Fibroblast of pulmonary artery (primary cell): Measurements from ENCODE around the gene MYT1.
"Not testable (repeated sequence)": the region's sequence is repeated elsewhere in the genome, so short reads cannot be mapped to it uniquely, and the experiment has no call there.

ENCODE experiments used
- DNase-seq: peaks from one replicate; pipeline ENCODE4 v3.0.0-alpha.2; 2010; ENCODE audit warnings: low read depth
- H3K4me3 ChIP-seq: replicated peaks from 2 replicates; pipeline ENCODE4 v1.5.1; 2011; ENCODE audit warnings: low read depth, mild to moderate bottlenecking, control low read depth, low read length, moderate library complexity
- CTCF ChIP-seq: IDR thresholded peaks from 2 replicates; pipeline ENCODE4 v1.5.1; 2011; ENCODE audit warnings: mild to moderate bottlenecking, control low read depth, low read length, inconsistent platforms; ENCODE audit errors: missing control alignments

The MYT1 gene

GRCh38 chr20:64229507-64230061 is 65.3 kb downstream of the MYT1 start:
- no peak overlapping the region for H3K4me3 ChIP-seq
- no peak for TF ChIP-seq CTCF
- DNase-seq = no peak

DNA sequence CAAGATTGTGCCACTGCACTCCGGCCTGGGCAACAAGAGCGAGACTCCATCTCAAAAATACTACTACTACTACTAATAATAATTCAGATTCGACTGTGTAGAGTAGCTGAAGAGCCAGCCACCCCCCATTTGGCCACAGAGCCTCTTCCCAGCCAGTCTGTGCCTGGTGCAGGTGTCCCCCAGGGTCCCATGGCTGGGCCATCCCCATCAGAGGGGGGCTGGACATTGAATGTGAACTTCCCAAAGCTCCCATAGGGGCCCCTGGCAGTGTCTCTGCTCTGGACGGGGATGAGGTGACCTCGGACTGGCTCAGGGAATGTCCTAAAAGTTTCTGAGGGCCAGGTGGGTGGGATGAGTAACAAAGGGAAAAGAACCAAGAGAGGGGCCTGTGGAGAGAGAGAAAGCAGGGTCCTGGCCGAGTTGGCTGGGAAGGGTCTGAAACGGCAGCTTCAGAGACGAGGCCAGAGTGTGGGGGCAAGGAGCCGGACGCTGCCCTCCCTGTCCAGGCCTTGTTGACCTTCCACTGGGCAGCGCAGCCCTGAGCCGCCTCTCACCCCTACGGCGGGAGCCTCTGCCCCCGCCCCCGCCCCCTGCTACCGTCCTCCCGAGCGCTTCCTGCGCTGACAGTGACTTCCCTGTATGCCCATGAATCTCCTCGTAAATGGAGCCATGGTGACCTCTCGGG is 66.4 kb downstream of the MYT1 start:
- DNase-seq = no peak
- no peak for TF ChIP-seq CTCF
- no peak overlapping the region for H3K4me3 ChIP-seq

DNA sequence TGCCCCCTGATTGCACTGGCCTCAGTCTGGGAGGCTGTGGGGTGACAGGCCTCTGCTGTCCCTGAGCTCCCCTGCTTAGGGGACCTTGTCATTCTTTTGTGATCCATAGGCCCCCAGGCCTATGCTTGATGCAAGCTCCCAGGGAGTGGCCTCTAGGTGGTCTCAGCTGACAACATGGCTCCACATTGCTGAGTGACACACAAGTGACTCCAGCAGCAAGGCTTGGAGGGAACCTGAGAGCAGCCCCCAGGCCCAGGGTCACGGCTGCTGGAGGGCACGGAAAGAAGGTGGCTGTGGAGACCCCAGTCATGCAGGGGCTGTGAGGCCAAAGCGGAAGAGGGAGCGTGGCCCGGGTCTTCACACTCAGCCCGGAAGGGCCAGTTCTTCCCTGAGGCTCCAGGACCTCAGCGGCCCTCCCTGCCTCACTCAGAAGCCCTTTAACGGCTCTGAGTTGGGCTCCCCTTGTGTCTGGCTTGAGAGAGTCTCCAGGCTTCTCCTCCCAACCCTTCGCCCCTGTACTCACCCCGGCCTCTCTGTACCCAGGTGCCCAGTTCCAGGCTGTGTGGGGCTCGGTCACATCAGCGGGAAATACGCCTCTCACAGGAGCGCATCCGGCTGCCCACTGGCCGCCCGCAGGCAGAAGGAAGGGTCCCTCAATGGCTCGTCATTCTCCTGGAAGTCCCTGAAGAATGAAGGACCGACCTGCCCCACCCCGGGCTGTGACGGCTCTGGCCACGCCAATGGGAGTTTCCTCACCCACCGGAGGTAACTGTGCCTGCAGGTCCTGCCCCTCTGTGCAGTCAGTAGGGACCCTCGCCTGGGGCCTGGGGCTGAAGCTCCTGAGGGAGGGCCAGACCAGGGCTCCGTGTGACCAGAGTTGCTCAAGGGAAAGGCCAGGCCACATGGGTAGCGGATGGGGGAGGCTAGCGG is 67.6 kb downstream of the MYT1 start:
- no peak for DNase-seq
- no peak overlapping the region for H3K4me3 ChIP-seq
- TF ChIP-seq CTCF = no peak

DNA sequence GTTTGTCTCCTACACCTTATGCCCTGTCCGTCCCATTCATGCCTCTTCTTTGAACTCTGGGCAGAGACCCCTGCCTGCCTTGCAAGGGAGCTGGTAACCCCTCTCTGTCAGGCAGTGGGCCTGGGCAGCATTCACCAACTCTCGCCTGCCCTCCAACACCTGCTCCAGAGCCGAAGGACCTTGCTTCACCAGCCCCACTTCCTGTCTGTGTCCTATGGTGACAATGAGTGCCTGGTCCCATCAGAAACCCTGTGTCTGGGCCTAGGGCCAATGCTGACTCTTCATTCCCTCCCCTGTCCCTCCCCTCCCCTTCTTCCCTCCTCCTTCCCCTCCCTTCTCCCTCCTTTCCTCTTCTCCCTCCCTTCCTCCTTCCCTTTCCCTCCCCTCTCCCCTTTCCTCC is 68.5 kb downstream of the MYT1 start:
- H3K4me3 ChIP-seq = no peak overlapping the region
- DNase-seq = no peak
- no peak for TF ChIP-seq CTCF

DNA sequence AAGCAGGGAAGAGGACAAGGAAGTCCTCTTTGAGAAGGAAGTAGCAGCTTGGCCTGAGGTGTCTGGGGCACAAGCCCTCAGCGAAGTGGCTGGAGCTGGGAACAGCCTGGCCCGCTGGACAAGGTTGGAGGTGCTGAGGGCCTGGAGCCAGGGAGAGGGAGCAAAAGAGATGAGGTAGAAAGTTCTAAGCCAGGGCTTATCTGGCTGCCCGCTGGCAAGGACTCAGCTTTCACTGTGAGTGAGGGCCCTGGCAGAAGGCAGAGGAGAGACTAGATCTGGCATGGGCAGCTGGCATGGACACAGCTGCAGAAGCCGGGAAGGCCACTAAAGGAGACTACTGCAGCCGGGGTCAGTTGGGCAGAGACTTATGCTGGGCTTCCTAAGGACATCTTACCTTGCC is 69.5 kb downstream of the MYT1 start:
- H3K4me3 ChIP-seq = no peak overlapping the region
- DNase-seq = no peak
- TF ChIP-seq CTCF = no peak

DNA sequence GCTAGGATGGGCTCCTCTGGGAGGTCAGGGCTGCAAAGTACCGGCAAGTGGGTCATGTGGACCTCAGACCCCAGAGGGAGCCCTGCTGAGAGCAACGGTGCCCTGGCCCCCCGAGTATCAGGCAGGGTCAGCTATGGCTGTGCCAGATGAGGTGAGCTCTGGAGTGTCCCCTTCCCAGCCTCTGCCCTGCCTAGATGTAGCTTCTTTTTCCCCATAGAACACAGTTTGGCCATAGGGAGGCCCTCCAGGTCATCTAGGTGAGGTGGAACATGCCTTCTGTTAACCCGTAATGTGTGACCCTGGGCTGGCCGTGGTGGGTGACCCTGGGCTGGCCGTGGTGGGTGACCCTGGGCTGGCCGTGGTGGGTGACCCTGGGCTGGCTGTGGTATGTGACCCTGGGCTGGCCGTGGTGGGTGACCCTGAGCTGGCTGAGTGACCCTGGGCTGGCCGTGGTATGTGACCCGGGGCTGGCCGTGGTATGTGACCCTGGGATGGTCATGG is 70.1 kb downstream of the MYT1 start:
- no peak for TF ChIP-seq CTCF
- DNase-seq = no peak
- H3K4me3 ChIP-seq = no peak overlapping the region

- H3K4me3 ChIP-seq, DNase-seq: not testable (repeated sequence)
These were observed 70.8 kb downstream of the MYT1 start for GRCh38 chr20:64234921-64235565.
